CD1c-positive myeloid dendritic cell (primary cell): ENCODE data around the gene TIPIN.

ENCODE experiments used
- DNase-seq: peaks from one replicate; pipeline ENCODE4 v3.0.0-alpha.2; 2016; ENCODE audit errors: extremely low spot score

Gene TIPIN

DNA sequence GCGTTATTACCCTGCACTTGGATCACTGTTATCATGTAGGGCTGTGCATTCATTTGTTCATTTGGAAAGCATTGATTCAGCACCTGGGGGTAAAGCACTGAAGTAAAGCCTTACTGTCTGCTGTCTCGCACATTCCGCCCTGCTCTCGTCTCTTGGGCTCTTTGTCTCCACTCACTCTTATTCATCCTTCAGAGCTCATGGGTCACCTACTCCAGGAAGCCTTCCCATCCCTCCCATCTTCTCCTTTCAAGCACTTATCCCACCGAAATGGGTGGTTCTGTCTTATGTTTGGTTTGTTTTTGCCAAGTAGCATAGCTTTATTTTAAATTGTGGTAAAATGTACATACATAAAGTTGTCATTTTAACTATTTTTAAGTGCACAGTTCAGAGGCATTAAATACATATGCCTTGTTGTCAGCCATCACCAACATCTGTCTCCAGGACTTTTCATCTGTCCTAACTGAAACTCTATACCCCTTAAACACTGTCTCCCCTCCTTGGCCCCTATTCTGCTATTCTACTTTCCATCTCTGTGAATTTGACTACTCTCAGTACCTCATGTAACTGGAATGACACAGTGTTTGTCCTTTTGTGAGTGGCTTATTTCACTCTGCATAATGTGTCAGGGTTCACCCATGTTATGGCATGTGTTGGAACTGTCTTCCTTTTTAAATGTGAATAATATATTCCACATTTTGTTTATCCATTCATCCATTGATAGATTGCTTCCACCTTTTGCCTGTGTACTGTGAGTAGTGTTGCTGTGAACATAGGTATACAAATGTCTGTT lies 53.8 kb downstream of the TIPIN start:
- no peak for DNase-seq

DNA sequence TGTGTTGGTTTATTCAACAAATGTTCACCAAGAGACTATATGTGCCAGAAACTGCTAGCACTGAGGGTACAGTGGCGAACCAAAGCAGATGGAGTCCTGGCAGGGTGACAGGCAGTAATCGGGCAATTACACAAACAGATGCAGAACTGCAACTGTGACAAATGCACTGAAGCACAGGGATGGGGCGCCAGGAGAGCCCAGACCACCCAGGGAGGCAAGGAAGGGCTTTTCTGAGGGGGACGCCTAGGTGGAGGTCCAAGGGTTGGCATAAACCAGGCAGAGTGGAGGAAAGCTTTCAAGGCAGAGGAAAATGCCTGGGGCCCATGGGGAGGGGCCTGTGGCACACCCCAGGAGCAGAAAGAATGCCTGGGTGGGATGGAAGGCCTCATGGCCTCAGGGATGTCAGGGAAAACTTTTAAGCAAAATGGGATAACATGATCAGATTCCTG lies 57.7 kb downstream of the TIPIN start:
- DNase-seq = no peak

DNA sequence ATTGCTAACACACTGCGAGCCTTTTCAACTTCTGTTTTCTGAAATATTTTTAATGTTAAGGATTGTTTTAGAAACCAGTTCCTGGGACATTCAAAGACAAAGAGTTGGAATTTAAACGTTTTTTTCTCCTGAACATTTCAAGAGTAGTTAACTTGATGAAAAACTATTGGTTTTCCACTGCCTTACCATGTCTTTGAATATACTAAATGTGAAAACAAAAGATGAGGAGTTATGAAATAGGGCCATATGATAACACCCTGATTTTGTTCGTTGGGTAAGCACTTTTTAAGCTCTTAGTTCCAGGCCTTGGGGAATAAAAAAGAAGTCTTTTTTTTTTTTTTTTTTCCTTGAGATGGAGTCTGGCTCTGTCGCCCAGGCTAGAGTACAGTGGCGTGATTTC lies 60.3 kb downstream of the TIPIN start:
- DNase-seq = no peak

DNA sequence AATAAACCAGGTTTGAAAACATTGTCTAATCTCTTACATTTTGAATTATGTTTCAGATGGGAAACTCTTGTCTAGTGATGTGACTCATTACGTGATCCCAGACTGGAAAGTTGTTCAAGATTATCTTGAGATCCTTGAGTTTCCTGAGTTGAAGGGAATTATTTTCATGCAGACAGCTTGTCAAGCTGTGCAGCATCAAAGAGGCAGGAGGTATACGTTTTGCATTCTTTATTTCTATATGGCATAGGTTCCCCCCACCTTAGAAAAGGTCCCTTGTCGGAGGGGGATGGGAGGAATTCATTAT lies 61.6 kb downstream of the TIPIN start:
- DNase-seq = no peak

DNA sequence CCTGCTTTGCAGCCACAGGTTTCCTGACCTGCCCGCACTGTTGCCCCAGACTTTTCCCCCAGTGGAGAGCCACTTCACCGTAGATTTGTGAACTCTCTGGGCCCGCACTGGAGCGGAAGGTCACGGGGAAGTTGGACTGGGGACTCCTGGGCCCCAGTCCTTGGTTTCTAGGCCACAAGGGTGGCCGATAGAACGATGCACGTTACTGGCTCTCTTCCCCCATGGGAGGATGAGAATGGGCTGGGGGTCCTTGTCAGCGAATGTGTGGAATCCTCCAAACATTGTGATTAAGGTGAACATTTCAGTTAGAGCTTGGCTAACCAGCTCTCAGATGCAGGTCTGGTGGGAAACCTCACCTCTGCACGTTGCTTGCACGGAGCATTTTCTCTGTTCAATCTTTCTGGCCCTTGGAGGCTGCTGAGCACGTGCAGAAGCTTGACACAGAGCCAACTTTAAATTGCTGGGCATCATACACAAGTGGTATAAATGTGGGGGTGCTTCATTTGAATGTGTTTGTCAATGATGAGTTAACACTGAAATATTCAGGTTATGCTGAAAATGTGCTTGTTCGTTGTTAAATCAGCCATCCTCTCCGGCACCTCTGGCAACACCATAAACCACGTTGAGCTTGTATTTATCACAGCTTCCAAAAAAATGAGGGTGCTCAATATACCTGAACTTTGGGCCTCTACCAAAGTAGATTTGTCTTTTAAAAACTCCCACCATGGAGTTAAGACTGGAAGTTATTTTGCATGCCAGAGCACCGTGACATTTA lies 62.1 kb downstream of the TIPIN start:
- DNase-seq = peak; percentile 25

DNA sequence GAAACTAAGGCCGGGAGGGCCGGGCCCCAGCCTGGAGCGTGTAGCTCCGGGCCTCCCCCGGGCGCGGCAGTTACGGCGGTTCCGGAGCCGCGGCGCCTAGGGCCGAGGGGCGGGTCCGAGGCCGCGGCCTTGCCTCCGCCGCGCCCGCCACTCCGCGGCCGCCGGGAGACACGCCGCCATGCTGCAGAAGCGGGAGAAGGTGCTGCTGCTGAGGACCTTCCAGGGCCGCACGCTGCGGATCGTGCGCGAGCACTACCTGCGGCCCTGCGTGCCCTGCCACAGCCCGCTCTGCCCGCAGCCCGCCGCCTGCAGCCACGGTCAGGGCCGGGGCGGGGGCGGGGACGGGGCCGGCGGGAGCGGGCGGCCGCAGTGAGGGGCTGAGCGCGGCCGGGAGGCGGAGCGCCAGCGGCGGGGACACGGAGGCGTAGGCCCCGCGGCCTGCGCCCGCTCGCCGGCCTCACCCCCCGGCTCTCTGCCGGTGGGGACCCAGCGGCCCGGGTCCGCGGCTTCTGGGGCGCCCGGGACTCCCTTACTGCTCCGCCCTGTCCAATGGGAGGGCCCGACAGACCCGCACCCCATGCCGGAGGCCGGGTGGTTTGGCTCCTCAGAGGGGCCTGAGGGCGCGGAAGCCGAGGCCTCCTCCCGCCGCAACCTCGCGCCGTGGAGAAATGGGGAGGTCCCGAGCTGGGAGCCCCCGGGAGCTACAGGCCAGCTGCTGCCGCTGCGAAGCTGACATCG lies 62.9 kb downstream of the TIPIN start, which contains the start of gene DIS3L:
DIS3L (plus strand) TSS at position 150 of the 738 bp plus-strand sequence; CDS start at position 179, 29 bp downstream.
- peak; percentile 75 for DNase-seq

DNA sequence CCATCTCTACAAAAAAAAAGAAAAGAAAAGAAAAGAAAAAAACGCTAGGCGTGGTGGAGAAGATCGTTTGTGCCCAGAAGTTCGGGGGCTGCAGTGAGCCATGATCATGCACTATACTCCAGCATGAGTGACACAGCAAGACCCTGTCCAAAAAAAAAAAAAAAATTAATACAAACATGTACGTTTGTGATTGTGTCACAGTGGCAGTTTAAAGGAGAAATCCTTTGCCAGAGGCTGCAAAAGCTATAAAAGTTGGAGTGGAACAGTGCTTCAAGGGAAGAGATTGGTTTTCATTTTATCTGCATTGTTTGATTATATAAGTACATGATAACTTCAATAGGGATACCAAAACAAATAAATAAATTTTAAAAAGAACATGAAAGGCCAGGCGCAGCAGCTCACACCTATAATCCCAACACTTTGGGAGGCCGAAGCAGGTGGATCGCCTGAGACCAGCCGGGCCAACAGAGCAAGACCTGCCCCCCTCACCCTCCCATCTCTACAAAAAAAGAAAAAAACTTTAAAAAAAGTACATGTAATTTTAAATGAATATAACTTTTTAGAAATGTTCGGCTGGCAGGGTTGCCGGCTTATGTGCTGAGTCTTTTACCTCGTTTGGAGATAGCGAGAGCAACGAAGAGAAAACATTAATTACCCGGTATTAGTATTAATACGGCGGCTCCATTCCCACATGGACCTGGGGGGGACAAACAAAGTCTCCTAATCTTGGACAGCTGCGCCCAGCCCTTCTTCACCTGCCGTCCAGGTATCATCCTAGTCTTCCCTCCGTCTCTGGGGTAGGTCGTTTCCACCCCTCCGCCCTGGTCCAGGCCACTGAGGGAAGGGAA lies 63.7 kb downstream of the TIPIN start:
- no peak for DNase-seq

DNA sequence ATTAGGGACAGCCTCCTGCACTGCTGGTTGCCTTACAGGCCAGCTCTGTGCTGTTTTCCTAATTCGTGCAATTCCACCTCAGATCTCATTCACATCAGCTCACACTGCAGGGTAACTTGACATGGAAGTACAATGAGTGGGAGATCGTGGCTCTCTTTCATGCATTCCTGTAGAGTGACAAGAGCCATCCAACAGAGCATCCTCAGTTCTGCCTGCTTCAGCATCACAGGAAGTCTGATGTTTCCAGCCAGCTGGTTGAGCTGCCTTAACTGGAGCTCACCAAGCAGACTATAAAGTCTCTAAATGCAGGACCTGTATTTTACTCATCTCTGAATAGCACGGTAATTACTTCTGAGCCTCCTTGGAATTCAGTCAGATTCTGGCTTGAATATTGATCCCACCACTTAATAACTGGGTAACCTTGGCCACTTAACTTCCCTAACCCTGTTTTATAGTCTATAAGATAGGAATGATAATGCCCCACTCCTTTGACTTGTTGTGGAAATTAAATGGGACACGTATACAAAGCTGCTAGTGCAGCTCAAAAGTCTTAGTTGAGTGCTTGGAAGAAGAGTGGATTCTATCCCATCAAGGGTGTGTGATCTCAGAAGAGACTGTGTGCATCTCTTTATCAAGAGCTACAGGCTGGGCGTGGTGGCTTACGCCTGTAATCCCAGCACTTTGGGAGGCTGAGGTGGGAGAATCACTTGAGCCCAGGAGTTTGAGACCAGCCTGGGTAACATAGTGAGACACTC lies 64.5 kb downstream of the TIPIN start:
- no peak for DNase-seq

DNA sequence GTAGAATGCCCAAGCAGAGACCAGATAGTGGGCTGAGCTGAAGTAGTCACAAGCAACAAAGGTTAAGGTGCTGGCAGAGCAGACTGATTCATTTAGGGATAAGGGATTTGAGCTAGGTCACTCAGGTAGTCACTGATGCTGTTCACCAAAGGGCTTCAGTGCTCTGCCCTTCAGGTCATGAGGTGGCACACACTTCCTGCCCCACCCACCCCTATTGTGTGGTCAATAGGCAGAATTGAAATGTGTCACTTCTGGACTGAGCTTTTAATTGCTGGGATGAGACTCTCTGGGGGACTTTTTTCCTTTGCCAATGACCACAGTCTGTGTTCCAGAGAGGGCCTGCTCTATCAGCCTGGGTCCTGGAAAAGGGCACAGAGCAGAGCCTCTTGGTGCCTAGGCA lies 66.0 kb downstream of the TIPIN start:
- DNase-seq = no peak

DNA sequence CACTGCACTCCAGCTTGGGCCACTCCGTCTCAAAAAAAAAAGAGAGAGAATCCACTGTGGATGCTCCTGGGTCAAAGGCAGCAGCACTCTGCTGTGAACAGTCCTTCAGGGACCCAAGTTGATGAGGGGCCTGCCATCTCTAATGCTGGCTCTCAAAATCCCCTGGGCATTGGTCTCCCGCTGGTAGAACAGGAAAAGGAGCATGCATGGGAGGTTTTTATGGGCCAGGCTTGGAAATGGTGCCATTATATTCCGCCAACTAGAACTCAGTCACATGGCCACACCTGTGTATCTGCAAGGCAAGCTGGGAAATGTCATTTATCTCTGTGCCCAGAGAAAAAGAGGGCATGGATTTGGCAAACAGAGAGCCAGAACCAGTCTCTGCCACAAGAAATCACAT lies 66.5 kb downstream of the TIPIN start:
- DNase-seq = no peak

DNA sequence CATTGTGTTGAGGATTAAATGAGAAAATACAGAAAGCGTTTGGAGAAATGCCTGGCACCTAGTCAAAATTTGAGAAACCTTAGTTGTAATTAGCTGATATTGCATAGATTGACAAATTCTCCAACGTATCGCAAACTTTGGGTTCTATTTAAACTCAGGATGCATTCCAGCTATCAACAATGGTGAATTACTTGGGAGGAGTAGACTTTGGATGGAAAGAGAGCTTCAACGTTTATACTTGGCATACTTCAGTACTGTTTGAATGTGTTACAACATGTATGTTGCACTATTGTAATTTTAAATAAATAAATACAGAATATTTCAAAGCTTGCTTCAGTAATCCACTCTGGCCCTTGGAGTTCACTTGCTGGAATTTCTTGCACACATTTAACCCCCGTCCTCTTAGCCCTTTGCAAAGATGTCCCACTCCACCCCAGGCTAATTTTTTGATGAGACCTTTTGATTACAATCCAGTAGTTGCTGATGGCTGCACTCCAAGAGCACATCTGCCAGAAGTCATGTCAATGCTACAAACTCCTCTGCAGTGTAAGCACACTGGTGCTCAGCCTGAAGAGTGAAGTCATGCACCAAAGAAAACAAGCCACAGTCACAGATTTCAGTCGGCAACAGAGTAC lies 67.8 kb downstream of the TIPIN start:
- DNase-seq = no peak

DNA sequence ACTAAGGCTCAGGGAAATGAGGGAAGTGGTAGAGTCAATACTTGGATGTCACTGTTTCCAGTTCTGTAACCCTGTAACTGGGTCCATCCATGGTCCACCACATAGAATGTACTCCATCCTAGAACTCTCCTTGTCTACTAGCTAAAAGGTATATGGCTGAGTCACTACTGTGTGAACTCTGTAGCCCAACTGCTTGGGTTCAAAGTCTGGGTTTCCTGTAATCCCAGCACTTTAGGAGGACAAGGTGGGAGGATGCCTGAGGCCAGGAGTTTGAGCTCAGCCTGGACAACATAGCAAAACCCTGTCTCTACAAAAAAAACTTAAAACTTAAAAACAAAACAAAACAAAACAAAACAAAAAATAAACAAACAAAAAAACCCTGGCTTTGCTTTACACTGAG lies 68.4 kb downstream of the TIPIN start:
- DNase-seq = no peak

DNA sequence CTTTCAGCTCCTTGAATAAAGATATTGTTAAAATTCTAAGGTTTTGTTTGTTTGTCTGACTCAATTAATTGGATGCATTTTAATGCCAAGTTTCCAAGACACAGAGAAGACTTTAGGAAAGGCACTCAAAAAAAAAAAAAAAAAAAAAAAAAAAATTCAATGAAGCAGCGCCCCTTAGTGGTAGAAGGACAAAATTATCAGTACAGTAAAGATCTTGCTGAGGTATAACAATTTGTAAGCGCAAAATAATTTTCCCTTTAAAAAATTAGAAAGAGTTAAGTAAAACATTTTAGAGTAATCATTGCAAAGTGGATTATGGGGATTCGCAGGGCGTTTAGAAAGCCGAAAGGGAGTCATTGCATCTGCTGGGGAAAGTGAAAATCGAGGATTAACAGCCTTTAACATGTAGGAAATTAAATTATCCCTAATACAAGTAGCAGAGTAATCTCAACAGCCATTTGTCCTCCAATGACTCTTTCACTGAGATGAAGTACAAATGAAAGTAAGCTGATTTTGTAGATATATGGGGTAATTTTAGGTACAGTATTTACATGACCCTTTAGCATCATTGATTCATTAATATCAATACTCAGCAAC lies 68.9 kb downstream of the TIPIN start:
- peak; percentile 62 for DNase-seq
